Measurements from ENCODE around the gene CDKN2C. TPM values are rescaled to one million over a fixed set of nuclear protein-coding genes. Genes with fewer than 3 reads are reported as not detected.

CDKN2C gene
- total RNA-seq, 6 experiments from 2014 or later: 1.2 to 6.7 (median 3.1) TPM

GRCh38 chr1:50972766-50973165 lies 2.7 kb downstream of the CDKN2C start:
- WGBS (ENCODE audit: insufficient coverage, low coverage, low lambda C conversion rate, missing lambda C conversion rate): 24% methylated on average over 1 of the region's 1 CpG
- Histone ChIP-seq H3K27me3 (no peaks in the 10 kb centered on the region), H3K4me3 (no peak overlapping the region), H3K36me3 (no peaks in the 10 kb centered on the region), H3K9me3 (no peaks in the 10 kb centered on the region), H3K4me1 (peaks cover 0 to 6% (median 2%) of the 10 kb centered on the region in 4 donors), H3K27ac (no peak overlapping the region)
- DNase-seq (no peak), ATAC-seq (no peak)
- TF ChIP-seq CTCF (IDR thresholded peaks at IDR 0.05) (no peak), POLR2A (IDR thresholded peaks at IDR 0.05) (no peak)
- intact Hi-C loops (cut with DNase I): no loop called here

GRCh38 chr1:50973255-50973654 lies 3.2 kb downstream of the CDKN2C start:
- H3K4me1 ChIP-seq: peaks cover 0 to 6% (median 1%) of the 10 kb centered on the region in 4 donors
- H3K27me3 ChIP-seq: no peaks in the 10 kb centered on the region
- H3K9me3 ChIP-seq: no peaks in the 10 kb centered on the region
- no peaks in the 10 kb centered on the region for H3K36me3 ChIP-seq
- no peak for TF ChIP-seq POLR2A (IDR thresholded peaks at IDR 0.05)
- no peak for TF ChIP-seq CTCF (IDR thresholded peaks at IDR 0.05)
- 86% methylated on average over 1 of the region's 1 CpG for WGBS (ENCODE audit: insufficient coverage, low coverage, low lambda C conversion rate, missing lambda C conversion rate)
- no peak overlapping the region for H3K4me3 ChIP-seq
- intact Hi-C loops (cut with DNase I): no loop called here
- H3K27ac ChIP-seq: no peak overlapping the region
- DNase-seq (no peak), ATAC-seq (no peak)

- TF ChIP-seq POLR2A (IDR thresholded peaks at IDR 0.05): no peak
- no peak for TF ChIP-seq CTCF (IDR thresholded peaks at IDR 0.05)
Measured at GRCh38 chr1:50973875-50974617, 4.0 kb downstream of the CDKN2C start.

GRCh38 chr1:50974618-50974935 lies 4.5 kb downstream of the CDKN2C start:
- WGBS (ENCODE audit: insufficient coverage, low coverage, low lambda C conversion rate, missing lambda C conversion rate): 71% methylated on average over 1 of the region's 1 CpG
- intact Hi-C loops (cut with DNase I): no loop called here
- no peak for ATAC-seq

More at GRCh38 chr1:50973875-50974617, 4.0 kb downstream of the CDKN2C start:
- no peak for ATAC-seq
- H3K36me3 ChIP-seq: no peaks in the 10 kb centered on the region
- DNase-seq: no peak
- peaks cover 0 to 9% (median 1%) of the 10 kb centered on the region in 4 donors for H3K4me1 ChIP-seq
- intact Hi-C loops (cut with DNase I): no loop called here
- 83% methylated on average over 9 of the region's 13 CpGs for WGBS (ENCODE audit: insufficient coverage, low coverage, low lambda C conversion rate, missing lambda C conversion rate)
- H3K27me3 ChIP-seq: no peaks in the 10 kb centered on the region
- no peaks in the 10 kb centered on the region for H3K9me3 ChIP-seq
- H3K27ac ChIP-seq: no peak overlapping the region
- H3K4me3 ChIP-seq: no peak overlapping the region

More at GRCh38 chr1:50974618-50974935, 4.5 kb downstream of the CDKN2C start:
- Histone ChIP-seq H3K4me1 (peaks cover 0 to 12% (median 4%) of the 10 kb centered on the region in 4 donors), H3K9me3 (no peaks in the 10 kb centered on the region), H3K27ac (no peak overlapping the region), H3K27me3 (no peaks in the 10 kb centered on the region), H3K4me3 (no peak overlapping the region), H3K36me3 (no peaks in the 10 kb centered on the region)
- DNase-seq: no peak
- TF ChIP-seq CTCF (IDR thresholded peaks at IDR 0.05) (no peak), POLR2A (IDR thresholded peaks at IDR 0.05) (no peak)

Data from right lobe of liver (tissue), 6 donors.